ENCODE data around the gene OR51B5. TPM values are rescaled to one million over a fixed set of nuclear protein-coding genes. Genes with fewer than 3 reads are reported as not detected.
"Not testable (repeated sequence)": the region's sequence is repeated elsewhere in the genome, so short reads cannot be mapped to it uniquely, and the experiment has no call there.

OR51B5 gene
- total RNA-seq, 1 experiment from 2014 or later, result 1.7 TPM

- TF ChIP-seq CTCF (conservative IDR thresholded peaks at IDR 0.05; ENCODE audit: low read depth, low read length), result no peak
- TF ChIP-seq EZH2 (IDR thresholded peaks at IDR 0.05; ENCODE audit: low read length, unreplicated experiment), result no peak
- no peak for TF ChIP-seq EZH2phosphoT487 (IDR thresholded peaks at IDR 0.05; ENCODE audit: borderline replicate concordance, low read length)
- no peaks in the 10 kb centered on the region for H3K4me1 ChIP-seq (ENCODE audit: insufficient read depth, low read length)
- no TSS peak for BruUV-seq (replicated peaks)
- H3F3A ChIP-seq (ENCODE audit: low read length, unreplicated experiment), result no peaks in the 10 kb centered on the region
- H3K9me3 ChIP-seq (ENCODE audit: low read length), result no peaks in the 10 kb centered on the region
- H3K4me3 ChIP-seq (ENCODE audit: low read length), result no peak overlapping the region
- H3K36me3 ChIP-seq (ENCODE audit: low read depth, low read length), result no peaks in the 10 kb centered on the region
- intact Hi-C loops (cut with micrococcal nuclease), result no loop called here
- no peaks in the 10 kb centered on the region for H3K27me3 ChIP-seq (ENCODE audit: low read length)
- no peak overlapping the region for H3K4me2 ChIP-seq (ENCODE audit: low read length)
- H3K79me2 ChIP-seq (ENCODE audit: low read length), result no peaks in the 10 kb centered on the region
- H4K20me1 ChIP-seq (ENCODE audit: low read length), result no peaks in the 10 kb centered on the region
- no peak for ATAC-seq
- ChIA-PET POLR2A (ENCODE audit: unreplicated experiment) (no interaction called here), CTCF (no interaction called here)
- H3K9ac ChIP-seq (ENCODE audit: low read length), result no peak overlapping the region
- H2AFZ ChIP-seq (ENCODE audit: low read length), result no peak overlapping the region
- DNase-seq, result no peak
- H3K27ac ChIP-seq (ENCODE audit: low read length), result no peak overlapping the region
- H3K9me2 ChIP-seq (replicated peaks; ENCODE audit: low read length), result no peaks in the 10 kb centered on the region
These were observed 8.2 kb downstream of the OR51B5 start for GRCh38 chr11:5335170-5335569.

GRCh38 chr11:5324197-5324596 is 19.1 kb downstream of the OR51B5 start, which contains the start of gene OR51B2:
Gene OR51B2 (minus strand): TSS chr11:5324297. CDS start chr11:5324297, 0 bp downstream.
- no TSS peak for BruUV-seq (replicated peaks)
- no peaks in the 10 kb centered on the region for H3K9me3 ChIP-seq (ENCODE audit: low read length)
- H3K27ac ChIP-seq (ENCODE audit: low read length), result no peak within 1 kb of the TSS
- no peak within 1 kb of the TSS for H3K4me3 ChIP-seq (ENCODE audit: low read length)
- no peaks in the 10 kb centered on the region for H3K79me2 ChIP-seq (ENCODE audit: low read length)
- no peak for DNase-seq
- no peak within 1 kb of the TSS for H3K9ac ChIP-seq (ENCODE audit: low read length)
- intact Hi-C loops (cut with micrococcal nuclease), result no loop called here
- no peak within 1 kb of the TSS for H2AFZ ChIP-seq (ENCODE audit: low read length)
- no peaks in the 10 kb centered on the region for H3F3A ChIP-seq (ENCODE audit: low read length, unreplicated experiment)
- no peak for TF ChIP-seq EZH2 (IDR thresholded peaks at IDR 0.05; ENCODE audit: low read length, unreplicated experiment)
- no peak for TF ChIP-seq CTCF (conservative IDR thresholded peaks at IDR 0.05; ENCODE audit: low read depth, low read length)
- no peak for TF ChIP-seq EZH2phosphoT487 (IDR thresholded peaks at IDR 0.05; ENCODE audit: borderline replicate concordance, low read length)
- no peaks in the 10 kb centered on the region for H3K27me3 ChIP-seq (ENCODE audit: low read length)
- POLR2A ChIA-PET (ENCODE audit: unreplicated experiment), result no interaction called here
- H3K4me2 ChIP-seq (ENCODE audit: low read length), result no peak within 1 kb of the TSS
- no peaks in the 10 kb centered on the region for H3K4me1 ChIP-seq (ENCODE audit: insufficient read depth, low read length)
- H3K36me3 ChIP-seq (ENCODE audit: low read depth, low read length), result no peaks in the 10 kb centered on the region
- CTCF ChIA-PET, result no interaction called here
- H4K20me1 ChIP-seq (ENCODE audit: low read length), result no peaks in the 10 kb centered on the region
- no peak for ATAC-seq
- H3K9me2 ChIP-seq (replicated peaks; ENCODE audit: low read length), result no peaks in the 10 kb centered on the region

- Histone ChIP-seq H3K79me2 (ENCODE audit: low read length) (no peaks in the 10 kb centered on the region), H3K27ac (ENCODE audit: low read length) (no peak overlapping the region), H3K4me3 (ENCODE audit: low read length) (no peak overlapping the region), H4K20me1 (ENCODE audit: low read length) (no peaks in the 10 kb centered on the region), H3K36me3 (ENCODE audit: low read depth, low read length) (no peaks in the 10 kb centered on the region), H2AFZ (ENCODE audit: low read length) (no peak overlapping the region), H3K4me1 (ENCODE audit: insufficient read depth, low read length) (no peaks in the 10 kb centered on the region), H3K9me2 (replicated peaks; ENCODE audit: low read length) (no peaks in the 10 kb centered on the region), H3F3A (ENCODE audit: low read length, unreplicated experiment) (no peaks in the 10 kb centered on the region), H3K27me3 (ENCODE audit: low read length) (no peaks in the 10 kb centered on the region), H3K4me2 (ENCODE audit: low read length) (no peak overlapping the region), H3K9me3 (ENCODE audit: low read length) (no peaks in the 10 kb centered on the region), H3K9ac (ENCODE audit: low read length) (no peak overlapping the region)
- DNase-seq (no peak), ATAC-seq (no peak)
- ChIA-PET POLR2A (ENCODE audit: unreplicated experiment) (no interaction called here), CTCF (no interaction called here)
- no TSS peak for BruUV-seq (replicated peaks)
- intact Hi-C loops (cut with micrococcal nuclease), result no loop called here
- no peak for TF ChIP-seq EZH2 (IDR thresholded peaks at IDR 0.05; ENCODE audit: low read length, unreplicated experiment)
- no peak for TF ChIP-seq EZH2phosphoT487 (IDR thresholded peaks at IDR 0.05; ENCODE audit: borderline replicate concordance, low read length)
- peak; percentile 22; the same call in 1 of the 2 replicates for TF ChIP-seq CTCF (conservative IDR thresholded peaks at IDR 0.05; ENCODE audit: low read depth, low read length)
These were observed 26.0 kb downstream of the OR51B5 start for GRCh38 chr11:5317292-5317691.

- H3F3A ChIP-seq (ENCODE audit: low read length, unreplicated experiment); intact Hi-C loops (cut with micrococcal nuclease); H3K4me3 ChIP-seq (ENCODE audit: low read length); H4K20me1 ChIP-seq (ENCODE audit: low read length); H3K79me2 ChIP-seq (ENCODE audit: low read length); H3K9me3 ChIP-seq (ENCODE audit: low read length); H3K36me3 ChIP-seq (ENCODE audit: low read depth, low read length); H3K4me2 ChIP-seq (ENCODE audit: low read length); H3K9me2 ChIP-seq (replicated peaks; ENCODE audit: low read length); H3K4me1 ChIP-seq (ENCODE audit: insufficient read depth, low read length); H3K27me3 ChIP-seq (ENCODE audit: low read length); DNase-seq; BruUV-seq (replicated peaks); CTCF ChIA-PET; H3K27ac ChIP-seq (ENCODE audit: low read length); ATAC-seq; H3K9ac ChIP-seq (ENCODE audit: low read length); H2AFZ ChIP-seq (ENCODE audit: low read length); POLR2A ChIA-PET (ENCODE audit: unreplicated experiment): not testable (repeated sequence)
These were observed 29.8 kb downstream of the OR51B5 start for GRCh38 chr11:5313326-5314023.

Measured in PC-3 (cell line).